Caco-2 (cell line): ENCODE results near the gene ABHD16B. TPM values are rescaled to one million over a fixed set of nuclear protein-coding genes. Genes with fewer than 3 reads are reported as not detected.

Source experiments
- BruUV-seq: library from RNA; stranded (reverse); fragments of 400-500 nt; replicated peaks from 2 replicates; lab custom pipeline; 2021; lab: Mats Ljungman, UMichigan
- CTCF ChIA-PET: fragments of 300-600 bp; sonication (Branson Sonifier 250); formaldehyde crosslinking; loops from one replicate; lab custom pipeline; 2022; ENCODE audit warnings: antibody characterized with exemption; lab: Charles Lee
- POLR2A ChIA-PET: fragments of 300-600 bp; sonication (Branson Sonifier 250); formaldehyde crosslinking; loops from one replicate; lab custom pipeline; 2022; ENCODE audit warnings: antibody characterized with exemption; lab: Charles Lee
- DNase-seq, 2 experiments: peaks; one replicate each; pipeline versions ENCODE4 v3.0.0 to v3.0.0-alpha.2; 2020 to 2022
- H3K27me3 ChIP-seq: replicated peaks from 2 replicates; pipeline ENCODE4 v1.6.0; 2011; ENCODE audit warnings: low read length; ENCODE audit not compliant: control insufficient read depth, insufficient read depth
- H3K36me3 ChIP-seq: 2 replicates; pipeline ENCODE4 v1.5.1; 2011; ENCODE audit warnings: low read length; ENCODE audit not compliant: control insufficient read depth, insufficient read depth
- H3K4me1 ChIP-seq: fragments of 250-450 bp; sonication (Bioruptor Pico); 2 replicates; pipeline ENCODE4 v1.5.1; 2020; ENCODE audit warnings: mild to moderate bottlenecking
- H3K4me3 ChIP-seq: 2 replicates; pipeline ENCODE4 v1.5.1; 2011; ENCODE audit warnings: low read depth, mild to moderate bottlenecking, control low read depth, low read length
- H3K9me3 ChIP-seq: fragments of 250-450 bp; sonication (Bioruptor Pico); 2 replicates; pipeline ENCODE4 v1.5.1; 2020; ENCODE audit warnings: mild to moderate bottlenecking, moderate library complexity
- H3K27ac Mint-ChIP-seq: one replicate; pipeline ENCODE4 v1.8.0; 2022; ENCODE audit warnings: mixed read lengths; ENCODE audit not compliant: unreplicated experiment
- H3K27me3 Mint-ChIP-seq: one replicate; pipeline ENCODE4 v1.8.0; 2022; ENCODE audit warnings: mixed read lengths; ENCODE audit not compliant: insufficient read depth, unreplicated experiment
- H3K36me3 Mint-ChIP-seq: one replicate; pipeline ENCODE4 v1.8.0; 2022; ENCODE audit warnings: mild to moderate bottlenecking, mixed read lengths; ENCODE audit not compliant: insufficient read depth, unreplicated experiment
- H3K4me1 Mint-ChIP-seq: one replicate; pipeline ENCODE4 v1.8.0; 2022; ENCODE audit warnings: low read depth, mixed read lengths; ENCODE audit not compliant: unreplicated experiment
- H3K4me3 Mint-ChIP-seq: one replicate; pipeline ENCODE4 v1.8.0; 2022; ENCODE audit warnings: mild to moderate bottlenecking, moderate library complexity, mixed read lengths; ENCODE audit not compliant: unreplicated experiment
- H3K9me3 Mint-ChIP-seq: one replicate; pipeline ENCODE4 v1.8.0; 2022; ENCODE audit warnings: mixed read lengths; ENCODE audit not compliant: unreplicated experiment
- intact Hi-C: fragments of 100-400 bp; cut with micrococcal nuclease; formaldehyde crosslinking; loops from one replicate; pipeline ENCODE4 v1.10.0; 2022; ENCODE audit not compliant: unreplicated experiment
- total RNA-seq: library from RNA; stranded (reverse); gene quantifications from 2 replicates; pipeline ENCODE4 v1.2.3, GENCODE V29; 2022
- TF ChIP-seq, protein P1 (sequence below), 2 experiments: fragments of 200-600 bp in 1 of 2; IDR thresholded peaks; 1 replicate in 1 of 2; 2 replicates in 1 of 2; pipeline versions ENCODE4 v1.5.1 to v1.8.0; 2011 to 2022; ENCODE audit warnings: antibody characterized with exemption in 1 of 2, control low read depth in 1 of 2, inconsistent platforms in 1 of 2, low read depth in 1 of 2, low read length in 1 of 2, mild to moderate bottlenecking in 1 of 2, moderate library complexity in 1 of 2; ENCODE audit not compliant: insufficient read depth in 1 of 2, severe bottlenecking in 1 of 2, unreplicated experiment in 1 of 2

The ABHD16B gene
- total RNA-seq, 1 experiment from 2014 or later, result 0.27 TPM

DNA sequence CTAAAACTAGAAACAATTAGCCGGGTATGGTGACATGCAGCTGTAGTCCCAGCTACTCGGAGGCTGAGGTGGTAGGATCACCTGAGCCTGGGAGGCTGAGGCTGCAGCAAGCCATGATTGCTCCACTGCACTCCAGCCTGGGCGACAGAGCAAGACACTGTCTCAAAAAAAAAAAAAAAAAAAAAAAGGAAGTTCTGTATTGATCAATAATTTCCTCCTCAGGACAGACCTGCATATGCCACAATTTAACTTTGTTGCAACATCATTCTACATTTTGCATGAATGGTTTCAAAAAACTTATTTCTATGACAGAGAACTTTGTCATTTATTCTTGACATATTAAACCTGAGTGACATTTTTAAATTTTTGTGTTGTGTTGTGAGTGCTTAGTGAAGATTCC lies 39.1 kb downstream of the ABHD16B start:
- Histone ChIP-seq H3K4me1 (peaks cover 16% of the 10 kb centered on the region), H3K4me3 (no peak overlapping the region), H3K27me3 (no peaks in the 10 kb centered on the region), H3K36me3 (peaks cover 4% of the 10 kb centered on the region), H3K9me3 (no peaks in the 10 kb centered on the region)
- no peak overlapping the region for H3K4me3 Mint-ChIP-seq
- peaks cover 31% of the 10 kb centered on the region for H3K4me1 Mint-ChIP-seq
- no peaks in the 10 kb centered on the region for H3K27me3 Mint-ChIP-seq
- TF ChIP-seq, protein P1, sequence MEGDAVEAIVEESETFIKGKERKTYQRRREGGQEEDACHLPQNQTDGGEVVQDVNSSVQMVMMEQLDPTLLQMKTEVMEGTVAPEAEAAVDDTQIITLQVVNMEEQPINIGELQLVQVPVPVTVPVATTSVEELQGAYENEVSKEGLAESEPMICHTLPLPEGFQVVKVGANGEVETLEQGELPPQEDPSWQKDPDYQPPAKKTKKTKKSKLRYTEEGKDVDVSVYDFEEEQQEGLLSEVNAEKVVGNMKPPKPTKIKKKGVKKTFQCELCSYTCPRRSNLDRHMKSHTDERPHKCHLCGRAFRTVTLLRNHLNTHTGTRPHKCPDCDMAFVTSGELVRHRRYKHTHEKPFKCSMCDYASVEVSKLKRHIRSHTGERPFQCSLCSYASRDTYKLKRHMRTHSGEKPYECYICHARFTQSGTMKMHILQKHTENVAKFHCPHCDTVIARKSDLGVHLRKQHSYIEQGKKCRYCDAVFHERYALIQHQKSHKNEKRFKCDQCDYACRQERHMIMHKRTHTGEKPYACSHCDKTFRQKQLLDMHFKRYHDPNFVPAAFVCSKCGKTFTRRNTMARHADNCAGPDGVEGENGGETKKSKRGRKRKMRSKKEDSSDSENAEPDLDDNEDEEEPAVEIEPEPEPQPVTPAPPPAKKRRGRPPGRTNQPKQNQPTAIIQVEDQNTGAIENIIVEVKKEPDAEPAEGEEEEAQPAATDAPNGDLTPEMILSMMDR (IDR thresholded peaks at IDR 0.05; ENCODE audit: insufficient read depth in 1 of 2, low read depth in 1 of 2, low read length in 1 of 2, severe bottlenecking in 1 of 2, unreplicated experiment in 1 of 2), result no peak
- H3K36me3 Mint-ChIP-seq, result peaks cover 68% of the 10 kb centered on the region
- BruUV-seq, result no TSS peak
- intact Hi-C loops, result no loop called here
- H3K9me3 Mint-ChIP-seq, result no peaks in the 10 kb centered on the region
- H3K27ac Mint-ChIP-seq, result peak overlapping the region; percentile 32
- CTCF ChIA-PET, result no interaction called here
- DNase-seq, result no peak
- POLR2A ChIA-PET, result interaction anchor here (0.6 kb wide), 1 partner anchor 22 kb away, joined by 3 read pairs; no protein-coding TSS in a partner anchor

DNA sequence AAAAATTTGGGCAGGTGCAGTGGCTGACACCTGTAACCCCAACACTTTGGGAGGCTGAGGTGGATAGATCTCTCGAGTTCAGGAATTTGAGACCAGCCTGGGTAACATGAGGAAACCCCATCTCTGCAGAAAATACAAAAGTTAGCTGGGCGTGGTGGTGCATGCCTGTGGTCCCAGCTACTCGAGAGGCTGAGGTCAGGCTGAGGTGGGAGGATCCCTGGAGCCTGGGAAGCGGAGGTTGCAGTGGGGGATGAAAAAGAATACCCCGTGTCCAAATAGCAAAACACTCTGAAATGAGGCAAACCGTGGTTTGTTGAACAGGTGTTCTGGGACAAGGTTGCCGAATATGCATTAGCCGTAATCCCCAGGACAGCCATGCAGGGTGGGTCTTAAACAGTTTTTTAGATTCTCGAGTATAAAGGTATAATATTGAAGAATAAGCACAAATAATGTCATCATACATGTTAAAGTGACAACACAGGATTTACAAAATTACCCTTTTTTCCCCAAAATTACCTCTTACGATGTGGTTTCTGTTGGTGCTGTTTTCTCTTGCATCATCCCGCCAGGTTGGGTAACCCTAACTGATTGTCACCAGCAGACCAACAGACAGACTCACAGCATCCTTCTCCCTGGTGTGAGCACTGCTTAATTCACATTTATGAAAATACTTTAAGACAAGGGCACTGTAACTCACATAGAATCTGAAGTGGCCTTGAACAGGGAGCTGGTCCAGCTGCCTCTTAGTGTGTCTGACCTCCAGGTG lies 42.7 kb downstream of the ABHD16B start:
- no peak overlapping the region for H3K4me3 Mint-ChIP-seq
- DNase-seq, result no peak
- H3K36me3 Mint-ChIP-seq, result peaks cover 61% of the 10 kb centered on the region
- peaks cover 23% of the 10 kb centered on the region for H3K4me1 ChIP-seq
- peaks cover 26% of the 10 kb centered on the region for H3K4me1 Mint-ChIP-seq
- peaks cover 4% of the 10 kb centered on the region for H3K36me3 ChIP-seq
- no peak overlapping the region for H3K4me3 ChIP-seq
- POLR2A ChIA-PET, result interaction anchor here (1.4 kb wide), 1 partner anchor 39 kb away, joined by 4 read pairs; the partner anchor contains the start of gene TPD52L2
- no peaks in the 10 kb centered on the region for H3K9me3 Mint-ChIP-seq
- H3K27ac Mint-ChIP-seq, result peak overlapping the region; percentile 39
- no TSS peak for BruUV-seq
- no peaks in the 10 kb centered on the region for H3K9me3 ChIP-seq
- CTCF ChIA-PET, result no interaction called here
- H3K27me3 Mint-ChIP-seq, result no peaks in the 10 kb centered on the region
- TF ChIP-seq, protein P1 (IDR thresholded peaks at IDR 0.05; ENCODE audit: insufficient read depth in 1 of 2, low read depth in 1 of 2, low read length in 1 of 2, severe bottlenecking in 1 of 2, unreplicated experiment in 1 of 2), result no peak
- intact Hi-C loops, result no loop called here
- no peaks in the 10 kb centered on the region for H3K27me3 ChIP-seq

DNA sequence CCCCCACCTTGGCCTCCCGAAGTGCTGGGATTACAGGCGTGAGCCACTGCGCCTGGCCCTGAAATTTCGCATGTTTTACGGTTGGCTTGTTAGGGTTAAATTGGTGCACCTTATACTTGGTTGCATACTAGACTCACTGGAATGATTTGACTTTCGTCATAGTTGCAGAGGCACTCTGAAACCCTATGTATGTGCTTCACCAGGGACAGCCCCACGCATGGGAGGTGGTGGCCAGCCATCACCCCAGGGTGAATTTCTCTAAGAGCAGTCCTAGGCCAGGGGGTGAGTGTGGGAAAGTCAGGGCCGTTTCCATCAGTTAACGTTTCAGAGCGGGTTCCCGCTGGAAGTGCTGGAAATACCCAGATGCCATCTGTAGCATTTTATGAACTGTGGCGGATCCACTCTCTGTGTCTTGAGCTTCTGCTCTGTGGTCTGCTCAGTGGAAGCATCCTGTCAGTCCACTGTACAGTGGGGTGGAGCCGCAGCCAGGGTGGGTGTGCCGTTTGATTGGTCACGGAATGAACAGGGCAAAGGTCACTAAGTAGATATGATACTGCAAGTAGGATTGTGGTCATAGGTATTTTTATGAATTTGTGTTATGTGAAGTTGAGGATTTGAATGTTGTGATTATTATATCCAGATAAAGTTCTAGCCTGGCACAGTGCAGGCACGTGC lies 46.8 kb downstream of the ABHD16B start:
- Mint-ChIP-seq H3K36me3 (peaks cover 64% of the 10 kb centered on the region), H3K27me3 (no peaks in the 10 kb centered on the region), H3K4me3 (peak overlapping the region; percentile 8), H3K4me1 (peaks cover 35% of the 10 kb centered on the region), H3K27ac (peak overlapping the region; percentile 59), H3K9me3 (no peaks in the 10 kb centered on the region)
- intact Hi-C loops, result loop anchor here (1.0 kb wide), 1 partner anchor 12 kb away; no protein-coding TSS in a partner anchor
- no TSS peak for BruUV-seq
- DNase-seq, result peak; percentile 75 to 88
- Histone ChIP-seq H3K4me3 (no peak overlapping the region), H3K27me3 (no peaks in the 10 kb centered on the region), H3K4me1 (peaks cover 24% of the 10 kb centered on the region), H3K9me3 (no peaks in the 10 kb centered on the region), H3K36me3 (peaks cover 2% of the 10 kb centered on the region)
- ChIA-PET POLR2A (no interaction called here), CTCF (interaction anchor here (1.0 kb wide), 1 partner anchor 370 kb away, joined by 3 read pairs; no protein-coding TSS in a partner anchor)
- TF ChIP-seq, protein P1 (IDR thresholded peaks at IDR 0.05; ENCODE audit: insufficient read depth in 1 of 2, low read depth in 1 of 2, low read length in 1 of 2, severe bottlenecking in 1 of 2, unreplicated experiment in 1 of 2), result no peak
